NCI-H345 (cell line): Measurements from ENCODE around the gene WDFY3.

Experiments used
- DNase-seq: peaks from one replicate; lab custom pipeline; 2025; lab: John Stamatoyannopoulos, UW

The WDFY3 gene

GRCh38 chr4:84796394-84796793 lies 170.1 kb downstream of the WDFY3 start:
- no peak for DNase-seq

GRCh38 chr4:84792366-84793301 lies 173.9 kb downstream of the WDFY3 start:
- no peak for DNase-seq

DNA sequence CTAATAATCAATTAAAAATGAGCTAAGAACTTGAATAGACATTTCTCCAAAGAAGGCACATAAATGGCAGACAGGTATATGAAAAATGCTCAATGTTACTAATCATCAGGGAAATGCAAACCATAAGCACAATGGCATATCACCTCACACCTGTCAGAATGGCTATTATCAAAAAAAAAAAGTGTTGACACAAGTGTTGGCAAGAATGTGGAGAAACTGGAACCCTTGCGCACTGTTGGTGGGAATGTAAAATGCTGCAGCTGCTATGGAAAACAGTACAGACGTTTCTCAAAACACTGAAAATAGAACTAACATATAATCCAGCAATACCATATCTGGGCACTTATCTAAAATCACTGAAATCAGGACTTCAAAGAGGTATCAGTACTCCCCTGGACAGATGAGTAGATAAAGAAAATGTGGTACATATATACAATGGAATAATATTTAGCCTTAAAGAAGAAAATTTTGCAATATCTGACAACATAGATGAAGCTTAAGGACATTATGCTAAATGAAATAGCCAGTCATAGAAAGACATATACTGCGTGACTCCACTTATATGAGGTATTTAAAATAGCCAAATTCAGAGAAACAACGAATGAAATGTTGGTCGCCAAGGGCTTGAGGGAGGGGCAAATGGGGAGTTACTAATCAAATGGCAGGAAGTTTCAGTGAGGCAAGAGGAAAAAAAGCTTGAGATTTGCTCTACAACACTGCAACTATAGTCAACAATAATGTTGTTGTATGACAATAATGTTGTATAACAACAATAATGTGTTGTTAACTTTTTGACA lies 175.5 kb downstream of the WDFY3 start:
- no peak for DNase-seq

DNA sequence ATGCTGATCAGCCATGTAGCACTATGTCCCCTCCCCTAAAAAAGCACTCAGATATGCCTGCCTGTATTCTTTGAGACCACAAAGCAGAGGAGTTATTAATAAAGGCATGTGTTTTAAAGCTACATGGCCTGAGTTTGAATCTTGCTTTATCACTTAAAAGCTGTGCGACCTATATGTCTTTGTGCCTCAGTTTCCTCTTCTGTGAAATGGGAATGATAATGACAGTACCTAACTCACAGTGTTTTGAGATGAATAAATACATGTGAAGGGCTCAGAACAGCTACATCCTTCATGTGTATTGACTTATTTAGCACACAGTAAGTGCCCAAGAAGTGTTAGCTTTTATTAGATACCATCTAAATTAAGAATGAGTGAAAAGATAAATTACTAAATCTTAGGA lies 180.0 kb downstream of the WDFY3 start:
- no peak for DNase-seq

- no peak for DNase-seq
Observed at GRCh38 chr4:84782517-84782916, 184.0 kb downstream of the WDFY3 start.

DNA sequence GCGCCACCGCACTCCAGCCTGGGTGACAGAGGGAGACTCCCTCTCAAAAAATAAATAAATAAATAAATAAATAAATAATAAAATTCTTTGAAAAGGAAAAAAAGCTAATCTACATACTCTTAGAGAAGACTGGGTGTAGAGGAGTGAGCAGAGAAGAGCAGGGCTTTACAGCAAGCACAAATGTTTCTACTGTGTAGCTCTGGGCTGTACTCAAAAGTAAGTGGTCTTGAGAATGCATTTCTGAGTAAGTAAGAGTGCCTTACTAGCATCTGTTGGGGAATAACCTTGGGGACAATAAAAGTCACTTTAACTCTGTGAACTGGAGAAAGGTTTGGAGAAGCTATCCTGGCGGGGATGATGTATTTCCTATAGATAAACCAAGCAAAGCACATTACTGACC lies 185.8 kb downstream of the WDFY3 start:
- no peak for DNase-seq

DNA sequence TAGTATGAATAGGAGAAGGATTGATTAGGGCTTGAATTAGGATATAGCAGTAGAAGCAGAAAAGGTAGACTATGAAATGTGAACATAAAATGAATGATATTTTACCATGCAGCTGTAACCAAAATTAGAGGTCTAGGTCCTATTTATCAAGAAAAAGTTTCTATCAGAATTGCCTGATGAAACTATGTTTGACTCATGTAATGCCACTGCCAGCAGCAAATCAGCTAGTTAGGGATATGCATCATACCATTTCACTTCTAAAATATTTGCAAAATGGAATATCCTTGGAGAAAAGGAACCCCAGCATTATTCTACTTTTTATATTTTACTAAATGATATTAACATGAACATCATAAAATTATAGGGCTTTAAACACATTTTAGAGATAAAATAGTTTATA lies 188.4 kb downstream of the WDFY3 start:
- no peak for DNase-seq

- DNase-seq = no peak
Observed at GRCh38 chr4:84767168-84767567, 199.3 kb downstream of the WDFY3 start.

- DNase-seq = no peak
Observed at GRCh38 chr4:84753321-84753972, 213.0 kb downstream of the WDFY3 start.

- no peak for DNase-seq
Observed at GRCh38 chr4:84751707-84752106, 214.8 kb downstream of the WDFY3 start.

GRCh38 chr4:84750960-84751283 lies 215.6 kb downstream of the WDFY3 start:
- no peak for DNase-seq

DNA sequence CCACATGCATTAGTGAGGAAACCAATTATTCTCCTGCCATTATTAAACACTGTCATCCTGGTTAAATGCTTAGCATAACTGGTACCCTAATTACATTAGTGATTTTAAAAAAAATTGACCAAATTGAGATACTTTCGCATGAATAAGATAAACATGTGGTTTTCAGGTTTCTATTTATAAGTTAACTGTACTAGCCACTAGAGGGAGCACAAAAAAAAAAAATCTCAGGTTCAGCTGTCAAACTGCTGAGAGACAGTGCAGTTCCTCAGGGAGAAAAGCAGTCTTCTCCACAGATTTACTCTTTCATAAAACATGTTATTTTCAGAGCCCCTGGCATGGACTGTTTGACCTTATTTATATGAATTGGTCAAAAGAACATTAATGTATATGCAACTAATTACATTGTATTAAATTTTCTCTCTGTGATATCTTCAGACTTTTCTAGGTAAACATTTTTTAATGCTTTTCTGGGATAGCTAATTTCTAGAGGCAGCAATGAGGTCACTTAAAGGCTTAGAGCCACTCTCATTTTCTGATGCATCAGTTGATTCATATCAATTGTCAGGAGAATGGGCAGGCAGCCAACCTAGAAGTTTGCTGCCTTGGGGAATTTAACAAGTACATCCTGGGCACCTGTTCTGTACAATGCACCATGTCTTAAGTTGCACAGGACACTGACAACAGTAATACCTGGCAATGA lies 216.1 kb downstream of the WDFY3 start:
- DNase-seq = peak; percentile 14

- DNase-seq = no peak
Observed at GRCh38 chr4:84740057-84740456, 226.4 kb downstream of the WDFY3 start.

DNA sequence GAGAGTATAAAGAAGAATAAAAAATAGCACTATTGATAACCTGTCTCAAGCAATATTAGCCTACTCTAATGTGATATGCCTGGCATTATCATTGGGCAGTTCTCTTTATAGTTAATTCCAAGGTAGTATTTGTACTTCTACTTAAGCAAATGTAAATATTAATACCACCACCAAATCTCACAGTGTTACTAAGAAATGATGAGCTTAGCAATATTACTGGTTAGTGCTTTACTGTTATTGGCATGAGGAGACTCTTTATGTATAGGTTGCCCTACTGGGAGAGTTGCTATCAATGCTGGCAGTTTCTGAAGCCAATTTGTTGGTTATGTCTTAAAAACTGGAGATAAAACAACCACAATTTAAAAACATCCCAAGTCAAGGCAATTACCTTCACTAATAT lies 227.9 kb downstream of the WDFY3 start:
- DNase-seq = no peak

DNA sequence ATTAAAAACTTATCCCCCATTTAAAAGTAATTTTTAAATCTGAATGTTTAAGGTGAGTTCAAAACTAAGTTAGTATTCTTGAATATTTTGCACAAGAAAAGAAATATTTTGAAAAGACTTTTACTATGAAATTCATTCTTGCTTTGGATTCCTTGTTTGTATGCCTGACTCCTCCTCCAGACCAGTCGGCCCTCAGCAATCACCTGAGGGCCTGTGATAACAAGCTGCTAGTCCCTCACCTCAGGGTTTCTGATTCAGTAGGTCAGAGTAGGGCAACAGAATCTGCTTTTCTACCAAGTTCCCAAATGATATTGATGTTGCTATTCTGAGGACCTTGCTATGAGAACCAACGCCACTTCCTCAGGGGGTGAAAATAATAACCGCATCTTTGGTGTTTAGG lies 228.8 kb downstream of the WDFY3 start:
- DNase-seq = no peak

- DNase-seq = no peak
Observed at GRCh38 chr4:84734037-84734436, 232.5 kb downstream of the WDFY3 start.

GRCh38 chr4:84733343-84734033 lies 233.0 kb downstream of the WDFY3 start:
- no peak for DNase-seq

DNA sequence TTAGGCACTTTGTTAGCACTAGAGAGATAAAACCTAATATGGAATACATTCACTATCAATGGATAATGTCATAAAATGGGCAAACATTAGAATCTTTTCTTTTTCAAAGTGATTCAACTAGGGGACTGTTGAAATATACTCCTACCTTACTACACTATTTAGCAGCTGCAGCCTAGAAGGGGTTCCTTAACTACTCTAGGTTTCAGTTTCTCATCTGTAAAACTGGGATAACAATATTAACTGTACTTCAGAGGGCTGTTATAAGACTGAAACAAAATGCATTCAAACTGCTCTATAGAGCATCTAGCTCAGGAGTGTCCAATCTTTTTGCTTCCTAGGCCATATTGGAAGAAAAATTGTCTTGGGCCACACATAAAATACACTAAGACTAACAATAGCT lies 236.1 kb downstream of the WDFY3 start:
- no peak for DNase-seq

GRCh38 chr4:84727491-84727890 lies 239.0 kb downstream of the WDFY3 start:
- no peak for DNase-seq

DNA sequence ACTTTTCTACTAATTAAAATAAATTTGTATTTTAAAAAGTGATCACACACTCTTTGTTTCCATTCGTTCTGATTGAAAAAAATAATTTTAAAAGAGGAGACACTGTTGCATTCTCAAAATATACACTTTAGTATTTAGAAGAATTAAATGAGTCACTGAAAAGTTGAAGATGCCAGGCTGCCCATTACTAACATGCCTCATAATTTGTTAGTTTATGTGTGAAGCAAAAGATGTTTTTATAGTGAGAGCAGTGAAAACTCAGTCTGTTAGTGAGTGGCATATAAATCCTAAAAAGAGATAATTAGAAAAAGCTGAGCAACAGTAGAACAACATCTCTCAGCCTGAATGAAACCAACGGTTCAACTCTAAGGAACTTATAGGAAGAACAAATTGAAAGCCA lies 240.1 kb downstream of the WDFY3 start:
- DNase-seq = no peak

DNA sequence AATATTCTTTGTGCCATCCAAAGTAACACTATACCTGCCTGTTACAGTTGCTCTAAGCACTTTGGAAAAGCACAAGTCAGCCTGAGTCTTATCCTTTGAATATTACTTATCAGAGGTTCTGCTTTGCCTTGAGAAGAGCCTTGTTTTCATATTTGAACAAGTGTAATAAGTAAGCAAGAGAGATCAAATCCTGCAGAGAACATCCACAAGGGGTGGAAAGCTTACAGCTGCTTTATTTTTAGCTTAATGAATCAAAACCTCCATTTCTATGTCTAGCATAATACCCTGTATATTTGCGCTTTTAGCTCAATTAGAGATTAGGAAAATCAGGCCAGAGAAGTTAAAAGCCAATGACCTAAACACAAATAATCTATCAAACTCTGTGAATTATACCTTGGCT lies 243.8 kb downstream of the WDFY3 start:
- DNase-seq = no peak

DNA sequence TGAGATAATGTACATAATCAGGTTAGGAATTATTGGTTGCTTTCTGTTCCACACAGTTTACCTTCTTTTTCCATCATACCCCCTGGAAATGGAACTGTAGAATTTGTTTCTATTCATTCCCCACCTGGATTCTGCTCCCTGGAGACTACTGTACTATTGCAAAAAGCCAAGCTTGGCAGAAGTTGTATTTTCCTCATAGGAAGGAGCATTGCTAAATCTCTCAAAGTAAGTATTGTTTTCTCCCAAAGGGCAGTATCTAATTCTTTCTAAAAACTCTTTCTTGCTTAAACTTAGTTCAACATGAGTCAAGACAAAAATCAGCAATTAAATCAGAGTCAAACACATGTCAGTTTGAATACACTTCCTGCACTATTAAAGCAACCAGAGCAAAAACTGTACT lies 247.4 kb downstream of the WDFY3 start:
- DNase-seq = no peak
